DOHH2 (cell line): ENCODE results near the gene TMEM158.

Experiments
- H3F3A ChIP-seq: fragments of 200-600 bp; sonication (generic), shearing (Covaris generic); 2 replicates; pipeline ENCODE4 v1.6.0; 2016; ENCODE audit warnings: antibody characterized with exemption, mild to moderate bottlenecking; ENCODE audit not compliant: control insufficient read depth, insufficient read depth
- H3K27ac ChIP-seq: fragments of 200-600 bp; sonication (generic); 2 replicates; pipeline ENCODE4 v1.5.1; 2014; ENCODE audit warnings: low read depth, mild to moderate bottlenecking, low read length, moderate library complexity
- H3K27me3 ChIP-seq: fragments of 200-600 bp; sonication (generic); 2 replicates; pipeline ENCODE4 v1.6.1; 2014; ENCODE audit warnings: mild to moderate bottlenecking, low read length, mixed read lengths; ENCODE audit not compliant: control insufficient read depth
- H3K36me3 ChIP-seq: fragments of 200-600 bp; sonication (generic); 2 replicates; pipeline ENCODE4 v1.6.1; 2014; ENCODE audit warnings: mild to moderate bottlenecking, low read length, moderate library complexity, mixed read lengths; ENCODE audit not compliant: control insufficient read depth
- H3K4me1 ChIP-seq: fragments of 200-600 bp; sonication (generic); 2 replicates; pipeline ENCODE4 v1.6.1; 2014; ENCODE audit warnings: mild to moderate bottlenecking, low read length, mixed read lengths; ENCODE audit not compliant: control insufficient read depth
- H3K4me2 ChIP-seq: fragments of 200-600 bp; sonication (generic); 2 replicates; pipeline ENCODE4 v1.6.0; 2014; ENCODE audit warnings: mild to moderate bottlenecking, low read length, moderate library complexity
- H3K4me3 ChIP-seq: fragments of 200-600 bp; sonication (generic); 2 replicates; pipeline ENCODE4 v1.5.1; 2014; ENCODE audit warnings: mild to moderate bottlenecking, low read length, mixed read lengths
- H3K79me2 ChIP-seq: fragments of 200-600 bp; sonication (generic); 2 replicates; pipeline ENCODE4 v1.6.1; 2014; ENCODE audit warnings: mild to moderate bottlenecking, low read length, mixed read lengths; ENCODE audit not compliant: control insufficient read depth
- H3K9me2 ChIP-seq: fragments of 200-600 bp; sonication (generic); replicated peaks from 2 replicates; pipeline ENCODE4 v1.6.1; 2014; ENCODE audit warnings: mild to moderate bottlenecking, low read length, mixed read lengths; ENCODE audit not compliant: control insufficient read depth
- H3K9me3 ChIP-seq: fragments of 200-600 bp; sonication (generic); 2 replicates; pipeline ENCODE4 v1.6.1; 2014; ENCODE audit warnings: antibody characterized with exemption, low read length, mixed read lengths; ENCODE audit not compliant: control insufficient read depth, insufficient read depth
- H4K20me1 ChIP-seq: fragments of 200-600 bp; sonication (generic); 2 replicates; pipeline ENCODE4 v1.6.0; 2014; ENCODE audit warnings: low read depth, mild to moderate bottlenecking, antibody characterized with exemption, low read length, moderate library complexity; ENCODE audit not compliant: control insufficient read depth, insufficient read depth
- CTCF ChIP-seq: fragments of 200-600 bp; sonication (generic); IDR thresholded peaks from one replicate; pipeline ENCODE4 v1.5.1; 2014; ENCODE audit warnings: antibody characterized with exemption, mild to moderate bottlenecking, low read depth, low read length; ENCODE audit not compliant: poor library complexity, severe bottlenecking
- EZH2phosphoT487 ChIP-seq: fragments of 200-600 bp; sonication (generic); IDR thresholded peaks from 2 replicates; pipeline ENCODE4 v1.6.1; 2017; ENCODE audit warnings: borderline replicate concordance, mild to moderate bottlenecking, antibody characterized with exemption, low read length, moderate library complexity, mixed read lengths

Gene TMEM158

GRCh38 chr3:45244356-45244755, 18.3 kb upstream of the TMEM158 start:
- no peaks in the 10 kb centered on the region for H3K4me1 ChIP-seq
- H4K20me1 ChIP-seq = no peaks in the 10 kb centered on the region
- no peaks in the 10 kb centered on the region for H3K9me2 ChIP-seq
- no peak for TF ChIP-seq CTCF
- no peak for TF ChIP-seq EZH2phosphoT487
- no peaks in the 10 kb centered on the region for H3K79me2 ChIP-seq
- H3F3A ChIP-seq = no peaks in the 10 kb centered on the region
- H3K4me3 ChIP-seq = no peak overlapping the region
- H3K4me2 ChIP-seq = no peak overlapping the region
- no peaks in the 10 kb centered on the region for H3K9me3 ChIP-seq
- no peaks in the 10 kb centered on the region; the same call in 1 of the 2 replicates for H3K27me3 ChIP-seq
- H3K36me3 ChIP-seq = no peaks in the 10 kb centered on the region
- H3K27ac ChIP-seq = no peak overlapping the region

GRCh38 chr3:45241206-45241605, 15.1 kb upstream of the TMEM158 start:
- Histone ChIP-seq H3K27me3 (no peaks in the 10 kb centered on the region; the same call in 1 of the 2 replicates), H3K79me2 (no peaks in the 10 kb centered on the region), H3K9me2 (no peaks in the 10 kb centered on the region), H3K4me2 (no peak overlapping the region), H3F3A (no peaks in the 10 kb centered on the region), H3K4me3 (no peak overlapping the region), H3K9me3 (peaks cover 4% of the 10 kb centered on the region; the same call in 1 of the 2 replicates), H4K20me1 (no peaks in the 10 kb centered on the region), H3K27ac (no peak overlapping the region), H3K36me3 (no peaks in the 10 kb centered on the region), H3K4me1 (no peaks in the 10 kb centered on the region)
- TF ChIP-seq CTCF (no peak), EZH2phosphoT487 (no peak)

- no peaks in the 10 kb centered on the region for H3K9me2 ChIP-seq
- no peak overlapping the region for H3K4me2 ChIP-seq
- no peak overlapping the region for H3K27ac ChIP-seq
- H3K79me2 ChIP-seq = no peaks in the 10 kb centered on the region
- H4K20me1 ChIP-seq = no peaks in the 10 kb centered on the region
- no peaks in the 10 kb centered on the region; the same call in 1 of the 2 replicates for H3K27me3 ChIP-seq
- no peaks in the 10 kb centered on the region for H3K36me3 ChIP-seq
- no peaks in the 10 kb centered on the region for H3F3A ChIP-seq
- H3K4me1 ChIP-seq = no peaks in the 10 kb centered on the region
- TF ChIP-seq EZH2phosphoT487 = no peak
- TF ChIP-seq CTCF = no peak
- no peak overlapping the region for H3K4me3 ChIP-seq
- H3K9me3 ChIP-seq = peaks cover 4% of the 10 kb centered on the region; the same call in 1 of the 2 replicates
Measured at GRCh38 chr3:45240292-45240691, 14.2 kb upstream of the TMEM158 start.

GRCh38 chr3:45239254-45239653, 13.2 kb upstream of the TMEM158 start:
- Histone ChIP-seq H3K9me3 (peaks cover 4% of the 10 kb centered on the region; the same call in 1 of the 2 replicates), H3K79me2 (no peaks in the 10 kb centered on the region), H4K20me1 (no peaks in the 10 kb centered on the region), H3K27me3 (no peaks in the 10 kb centered on the region; the same call in 1 of the 2 replicates), H3K27ac (no peak overlapping the region), H3K4me2 (no peak overlapping the region), H3K4me3 (no peak overlapping the region), H3F3A (no peaks in the 10 kb centered on the region), H3K9me2 (no peaks in the 10 kb centered on the region), H3K36me3 (no peaks in the 10 kb centered on the region), H3K4me1 (no peaks in the 10 kb centered on the region)
- TF ChIP-seq CTCF (no peak), EZH2phosphoT487 (no peak)
